ENCODE results near the gene SEMA3E.

Gene SEMA3E

GRCh38 chr7:83603649-83604048, 45.3 kb downstream of the SEMA3E start:
- TF ChIP-seq CTCF (IDR thresholded peaks at IDR 0.05; ENCODE audit: low read depth, low read length, missing control alignments): no peak
- in situ Hi-C loops (cut with HindIII; ENCODE audit: low sequenced_read_pairs): no loop called here
- no peak for DNase-seq (ENCODE audit: low read depth)
- H3K4me3 ChIP-seq (ENCODE audit: low read depth, low read length): no peak overlapping the region

GRCh38 chr7:83599131-83599530, 49.8 kb downstream of the SEMA3E start:
- no peak for DNase-seq (ENCODE audit: low read depth)
- no peak overlapping the region for H3K4me3 ChIP-seq (ENCODE audit: low read depth, low read length)
- in situ Hi-C loops (cut with HindIII; ENCODE audit: low sequenced_read_pairs): no loop called here
- no peak for TF ChIP-seq CTCF (IDR thresholded peaks at IDR 0.05; ENCODE audit: low read depth, low read length, missing control alignments)

GRCh38 chr7:83593921-83594475, 54.9 kb downstream of the SEMA3E start:
- H3K4me3 ChIP-seq (ENCODE audit: low read depth, low read length): no peak overlapping the region
- TF ChIP-seq CTCF (IDR thresholded peaks at IDR 0.05; ENCODE audit: low read depth, low read length, missing control alignments): no peak
- in situ Hi-C loops (cut with HindIII; ENCODE audit: low sequenced_read_pairs): no loop called here
- DNase-seq (ENCODE audit: low read depth): no peak

- no peak for DNase-seq (ENCODE audit: low read depth)
- in situ Hi-C loops (cut with HindIII; ENCODE audit: low sequenced_read_pairs): no loop called here
- no peak for TF ChIP-seq CTCF (IDR thresholded peaks at IDR 0.05; ENCODE audit: low read depth, low read length, missing control alignments)
- no peak overlapping the region for H3K4me3 ChIP-seq (ENCODE audit: low read depth, low read length)
These were observed 60.2 kb downstream of the SEMA3E start for GRCh38 chr7:83588602-83589240.

- no peak for DNase-seq (ENCODE audit: low read depth)
- TF ChIP-seq CTCF (IDR thresholded peaks at IDR 0.05; ENCODE audit: low read depth, low read length, missing control alignments): no peak
- no peak overlapping the region for H3K4me3 ChIP-seq (ENCODE audit: low read depth, low read length)
- in situ Hi-C loops (cut with HindIII; ENCODE audit: low sequenced_read_pairs): no loop called here
These were observed 62.7 kb downstream of the SEMA3E start for GRCh38 chr7:83586281-83586680.

- H3K4me3 ChIP-seq (ENCODE audit: low read depth, low read length): no peak overlapping the region
- no peak for TF ChIP-seq CTCF (IDR thresholded peaks at IDR 0.05; ENCODE audit: low read depth, low read length, missing control alignments)
- DNase-seq (ENCODE audit: low read depth): no peak
- in situ Hi-C loops (cut with HindIII; ENCODE audit: low sequenced_read_pairs): no loop called here
These were observed 67.1 kb downstream of the SEMA3E start for GRCh38 chr7:83581667-83582435.

All from astrocyte of the cerebellum (primary cell).